HG03064 (cell line): Measurements from ENCODE around the gene OR6C1.
"Not testable (repeated sequence)": the region's sequence is repeated elsewhere in the genome, so short reads cannot be mapped to it uniquely, and the experiment has no call there.

Experiments used
- ATAC-seq: cut with Tn5 transposase; IDR thresholded peaks from one replicate; pipeline ENCODE4 v1.9.1; 2021; ENCODE audit warnings: low read depth; ENCODE audit not compliant: unreplicated experiment

Gene OR6C1

DNA sequence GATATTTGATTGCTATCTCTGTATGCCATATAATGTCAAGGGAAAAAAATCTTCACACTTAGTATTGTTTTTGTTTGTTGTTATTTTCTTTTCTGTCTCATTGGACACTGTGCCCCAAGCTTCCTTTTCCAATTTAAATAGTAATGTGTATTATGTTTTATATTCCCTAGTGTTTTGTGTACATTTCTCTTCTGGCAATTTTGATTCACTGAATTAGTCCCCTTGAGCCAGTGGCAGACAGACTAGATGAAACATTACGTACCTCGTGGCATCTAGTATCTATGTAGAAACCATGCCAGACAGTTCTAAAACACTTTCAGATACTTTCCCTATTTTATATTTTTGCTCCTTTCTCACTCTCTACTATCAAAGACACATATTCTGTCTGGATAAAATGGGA lies at the start of gene OR6C1:
Gene OR6C1 (plus strand): TSS at position 301 of the 400 bp plus-strand sequence. CDS start 6,257 bp downstream, outside the sequence.
- ATAC-seq = no peak

DNA sequence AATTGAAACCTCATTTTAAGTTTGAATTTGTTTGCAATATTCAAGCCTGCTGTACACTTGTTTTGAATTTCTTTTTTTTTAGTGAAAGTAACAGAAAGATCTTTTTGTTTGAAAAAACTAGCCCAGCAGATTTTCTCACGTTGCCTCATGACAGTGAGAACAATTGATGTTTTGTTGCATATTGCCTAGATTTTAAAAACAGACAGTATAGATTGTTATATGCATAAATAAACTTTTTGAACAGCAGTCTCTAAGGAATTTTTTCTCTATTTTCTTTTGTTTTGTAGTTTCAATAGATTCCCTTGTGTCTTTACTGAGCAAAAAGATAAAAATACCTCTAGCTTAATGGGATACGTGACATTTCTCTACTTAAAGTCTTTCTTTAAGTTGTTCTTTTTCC lies 33.2 kb upstream of the OR6C1 start:
- ATAC-seq = no peak

DNA sequence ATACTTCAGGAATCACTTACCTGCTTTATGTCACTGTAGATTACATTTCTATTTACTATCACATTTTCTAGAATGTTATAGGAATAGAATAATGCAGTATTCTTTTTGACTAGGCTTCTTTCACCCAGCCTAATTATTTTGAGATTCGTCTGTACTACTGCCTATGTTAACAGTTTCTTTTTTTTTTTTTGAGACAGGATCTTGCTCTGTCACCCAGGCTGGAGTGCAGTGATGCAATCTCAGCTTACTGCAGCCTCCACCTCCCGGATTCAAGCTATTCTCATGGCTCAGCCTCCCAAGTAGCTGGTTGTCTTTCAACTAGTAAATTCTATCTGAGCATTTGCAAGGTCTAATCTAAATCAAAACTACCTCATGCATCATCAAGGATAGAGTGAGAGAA lies 24.1 kb upstream of the OR6C1 start:
- no peak for ATAC-seq

DNA sequence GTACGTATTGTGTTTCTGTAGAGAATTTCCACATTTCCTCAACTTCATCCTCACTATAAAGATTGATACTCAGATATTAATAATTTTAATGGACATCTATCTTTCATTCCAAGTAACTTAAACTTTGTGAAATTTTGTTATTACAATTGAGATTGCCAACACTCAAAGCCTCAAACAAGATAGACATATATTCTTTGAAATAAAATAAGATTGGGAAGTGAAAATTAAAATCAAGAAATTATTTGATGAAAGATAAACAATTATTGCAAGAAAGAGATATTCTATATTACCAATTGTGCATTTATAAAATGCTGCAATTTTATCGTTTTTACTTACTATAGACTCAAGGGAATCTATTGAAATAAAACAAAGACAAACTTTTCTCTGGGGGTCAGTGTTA lies 17.7 kb upstream of the OR6C1 start, which contains the start of gene OR6C6:
Gene OR6C6 (minus strand): TSS at position 101 of the 400 bp plus-strand sequence. CDS start 1,337 bp downstream, outside the sequence.
- ATAC-seq = no peak

DNA sequence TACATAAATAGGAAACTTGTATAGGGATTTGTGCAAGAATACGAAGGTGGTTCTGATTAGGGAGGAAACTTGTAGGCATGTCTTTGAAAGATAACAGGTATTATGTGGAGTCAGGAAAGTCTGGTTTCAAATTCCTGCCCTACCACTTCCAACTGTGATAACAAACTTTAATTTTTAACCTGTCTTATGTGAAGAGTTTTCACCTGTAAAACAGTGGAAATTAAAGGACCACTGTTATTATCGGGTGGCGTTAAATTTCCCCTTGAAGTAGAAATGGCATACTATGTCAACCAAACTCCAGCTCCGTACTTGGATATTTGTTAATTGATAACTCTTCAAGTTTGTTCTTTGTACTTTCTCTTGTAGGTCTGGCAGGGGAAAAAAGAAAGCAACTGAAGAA lies 6.1 kb downstream of the OR6C1 start:
- ATAC-seq = no peak

DNA sequence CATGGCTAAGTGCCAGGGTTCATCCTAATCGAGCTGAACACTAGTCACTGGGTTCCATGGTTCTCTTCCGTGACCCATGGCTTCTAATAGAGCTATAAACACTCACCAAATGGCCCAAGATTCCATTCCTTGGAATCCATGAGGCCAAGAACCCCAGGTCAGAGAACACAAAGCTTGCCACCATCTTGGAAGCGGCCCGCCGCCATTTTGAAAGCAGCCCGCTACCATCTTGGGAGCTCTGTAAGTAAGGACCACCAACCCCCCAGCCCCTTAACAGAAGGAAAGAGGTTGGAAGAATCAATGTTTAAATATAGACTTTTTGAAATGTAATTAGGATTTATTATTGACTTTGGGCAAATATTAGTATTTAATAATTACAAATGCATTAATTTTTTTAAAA lies 11.7 kb downstream of the OR6C1 start:
- not testable (repeated sequence) for ATAC-seq

DNA sequence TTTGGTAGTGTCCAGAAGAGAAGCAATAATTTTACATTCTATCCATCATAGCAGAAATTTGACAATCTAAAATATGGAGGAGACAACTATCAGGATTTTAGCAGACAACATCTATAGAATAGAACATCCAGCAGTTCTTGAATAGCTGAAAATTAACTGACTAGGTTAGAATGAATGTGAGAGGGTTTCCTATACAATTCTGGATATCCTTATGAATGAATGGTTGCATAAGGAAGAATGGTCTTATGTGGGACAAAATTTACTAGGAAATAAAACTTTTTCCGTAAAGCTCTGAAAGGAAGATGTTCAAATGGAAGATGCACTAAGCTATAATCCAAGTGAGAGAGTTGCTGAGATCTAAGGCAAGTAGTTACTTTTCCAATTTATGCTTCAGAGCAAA lies 16.3 kb downstream of the OR6C1 start, which contains the start of gene OR6C3:
Gene OR6C3 (plus strand): TSS at position 301 of the 400 bp plus-strand sequence. CDS start 955 bp downstream, outside the sequence.
- ATAC-seq = no peak

DNA sequence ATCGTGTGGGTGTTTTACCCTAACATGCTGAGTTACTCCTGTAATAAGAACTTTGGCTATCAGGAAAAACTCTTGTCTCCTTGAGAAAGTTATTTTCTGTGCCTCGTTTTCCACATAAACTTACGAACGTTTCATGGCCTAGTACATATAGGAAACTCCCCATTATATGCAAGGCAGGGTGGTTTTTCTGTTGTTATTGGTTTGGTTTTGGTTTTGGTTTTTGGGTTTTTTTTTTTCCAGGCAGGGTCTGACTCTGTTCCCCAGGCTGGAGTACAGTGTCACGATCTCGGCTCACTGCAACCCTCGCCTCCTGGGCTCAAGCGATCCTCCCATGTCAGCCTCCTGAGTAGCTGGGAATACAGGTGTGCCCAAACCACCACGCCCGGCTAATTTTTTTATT lies 21.9 kb downstream of the OR6C1 start:
- no peak for ATAC-seq

DNA sequence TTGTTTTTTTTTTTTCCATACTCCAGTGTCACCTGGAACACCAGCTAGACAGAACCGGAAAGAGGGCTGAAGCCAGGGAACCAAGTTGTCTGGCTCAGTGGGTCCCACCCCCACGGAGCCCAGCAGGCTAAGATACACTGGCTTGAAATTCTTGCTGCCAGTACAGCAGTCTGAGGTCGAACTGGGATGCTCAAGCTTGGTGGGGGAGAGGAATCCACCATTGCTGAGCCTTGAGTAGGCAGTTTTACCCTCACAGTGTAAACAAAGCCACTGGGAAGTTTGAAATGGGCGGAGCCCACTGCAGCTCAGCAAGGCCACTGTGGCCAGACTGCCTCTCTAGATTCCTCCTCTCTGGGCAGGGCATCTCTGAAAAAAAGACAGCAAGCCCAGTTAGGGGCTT lies 41.2 kb downstream of the OR6C1 start:
- not testable (repeated sequence) for ATAC-seq

DNA sequence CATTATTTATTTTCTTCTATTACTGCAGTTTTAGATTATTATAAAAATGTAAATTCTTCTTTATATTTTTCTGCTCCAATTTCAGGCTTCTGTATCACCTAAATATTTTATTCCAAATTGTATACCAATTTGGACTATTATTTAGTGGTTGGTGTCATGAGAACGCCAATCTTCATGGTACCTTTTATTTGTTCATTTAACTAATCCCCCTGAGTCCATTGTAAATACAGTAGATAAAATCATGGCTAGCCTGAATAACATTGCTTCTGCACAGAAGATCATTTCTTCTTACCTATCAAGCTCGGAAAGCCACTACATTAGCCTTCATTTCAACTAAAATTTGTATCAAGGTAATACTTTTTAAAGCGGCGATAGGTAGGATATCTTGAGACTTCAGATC lies 48.5 kb downstream of the OR6C1 start, which contains the start of gene OR6C75:
Gene OR6C75 (plus strand): TSS at position 301 of the 400 bp plus-strand sequence. CDS start 2,136 bp downstream, outside the sequence.
- no peak for ATAC-seq

DNA sequence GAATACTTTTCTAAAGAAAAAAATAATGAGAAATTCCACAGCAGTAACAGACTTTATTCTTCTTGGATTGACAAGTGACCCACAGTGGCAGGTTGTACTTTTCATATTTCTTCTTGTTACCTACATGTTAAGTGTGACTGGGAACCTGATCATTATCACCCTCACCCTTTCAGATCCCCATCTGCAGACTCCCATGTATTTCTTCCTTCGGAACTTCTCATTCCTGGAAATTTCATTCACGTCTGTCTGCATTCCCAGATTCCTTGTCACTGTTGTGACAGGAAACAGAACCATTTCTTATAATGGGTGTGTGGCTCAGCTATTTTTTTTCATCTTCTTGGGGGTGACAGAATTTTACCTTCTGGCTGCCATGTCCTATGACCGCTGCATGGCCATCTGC lies 50.9 kb downstream of the OR6C1 start:
- no peak for ATAC-seq
